ENCODE data around the gene CDK14.

CDK14 gene

GRCh38 chr7:91050677-91051076 lies 454.6 kb downstream of the CDK14 start:
- DNase-seq (ENCODE audit: low spot score), result no peak

GRCh38 chr7:91051966-91052365 lies 455.8 kb downstream of the CDK14 start:
- DNase-seq (ENCODE audit: low spot score), result no peak

- DNase-seq (ENCODE audit: low spot score), result no peak
Observed at GRCh38 chr7:91054374-91054773, 458.3 kb downstream of the CDK14 start.

- DNase-seq (ENCODE audit: low spot score), result no peak
Observed at GRCh38 chr7:91055219-91055618, 459.1 kb downstream of the CDK14 start.

GRCh38 chr7:91062713-91063112 lies 466.6 kb downstream of the CDK14 start:
- no peak for DNase-seq (ENCODE audit: low spot score)

GRCh38 chr7:91064052-91064451 lies 467.9 kb downstream of the CDK14 start:
- no peak for DNase-seq (ENCODE audit: low spot score)

GRCh38 chr7:91064938-91065337 lies 468.8 kb downstream of the CDK14 start:
- DNase-seq (ENCODE audit: low spot score), result no peak

GRCh38 chr7:91066627-91067026 lies 470.5 kb downstream of the CDK14 start:
- no peak for DNase-seq (ENCODE audit: low spot score)

GRCh38 chr7:91067242-91067641 lies 471.1 kb downstream of the CDK14 start:
- DNase-seq (ENCODE audit: low spot score), result no peak

GRCh38 chr7:91068136-91068795 lies 472.1 kb downstream of the CDK14 start:
- no peak for DNase-seq (ENCODE audit: low spot score)

- no peak for DNase-seq (ENCODE audit: low spot score)
Observed at GRCh38 chr7:91069146-91069545, 473.0 kb downstream of the CDK14 start.

GRCh38 chr7:91079487-91079886 lies 483.4 kb downstream of the CDK14 start:
- no peak for DNase-seq (ENCODE audit: low spot score)

- no peak for DNase-seq (ENCODE audit: low spot score)
Observed at GRCh38 chr7:91080351-91080750, 484.2 kb downstream of the CDK14 start.

- no peak for DNase-seq (ENCODE audit: low spot score)
Observed at GRCh38 chr7:91082038-91082437, 485.9 kb downstream of the CDK14 start.

GRCh38 chr7:91082852-91083495 lies 486.9 kb downstream of the CDK14 start:
- DNase-seq (ENCODE audit: low spot score), result no peak

GRCh38 chr7:91083855-91084644 lies 487.9 kb downstream of the CDK14 start:
- no peak for DNase-seq (ENCODE audit: low spot score)

- no peak for DNase-seq (ENCODE audit: low spot score)
Observed at GRCh38 chr7:91085175-91085574, 489.1 kb downstream of the CDK14 start.

GRCh38 chr7:91086200-91086599 lies 490.1 kb downstream of the CDK14 start:
- DNase-seq (ENCODE audit: low spot score), result no peak

GRCh38 chr7:91088156-91088555 lies 492.0 kb downstream of the CDK14 start:
- no peak for DNase-seq (ENCODE audit: low spot score)

- no peak for DNase-seq (ENCODE audit: low spot score)
Observed at GRCh38 chr7:91088691-91089090, 492.6 kb downstream of the CDK14 start.

GRCh38 chr7:91089382-91089963 lies 493.4 kb downstream of the CDK14 start:
- DNase-seq (ENCODE audit: low spot score), result no peak

- DNase-seq (ENCODE audit: low spot score), result no peak
Observed at GRCh38 chr7:91090684-91091083, 494.6 kb downstream of the CDK14 start.

- DNase-seq (ENCODE audit: low spot score), result no peak
Observed at GRCh38 chr7:91091631-91092030, 495.5 kb downstream of the CDK14 start.

Measured in left forelimb (tissue), 1 donor.